Gastroesophageal sphincter (tissue), 4 donors: ENCODE measurements around the gene TRPC4AP. TPM values are rescaled to one million over a fixed set of nuclear protein-coding genes. Genes with fewer than 3 reads are reported as not detected.

ENCODE experiments used
- ATAC-seq: fragments of 150-250 bp; one replicate; pipeline ENCODE4 v1.9.1; 2016; ENCODE audit warnings: mild to moderate bottlenecking, moderate library complexity
- H3K27ac ChIP-seq, 4 donors: fragments of 200-600 bp; sonication (generic) in 3 of 4; 1 replicate in 3 of 4; 2 replicates in 1 of 4; pipeline ENCODE4 v1.5.1; 2016 to 2019
- H3K27me3 ChIP-seq: fragments of 200-600 bp; sonication (generic); one replicate; pipeline ENCODE4 v1.5.1; 2019
- H3K36me3 ChIP-seq, 2 donors: fragments of 200-600 bp; sonication (generic); one replicate each; pipeline ENCODE4 v1.5.1; 2019; ENCODE audit warnings: control low read depth in 1 of 2
- H3K4me1 ChIP-seq, 3 donors: fragments of 200-600 bp; sonication (generic); 1 replicate in 2 of 3; 2 replicates in 1 of 3; pipeline ENCODE4 v1.5.1; 2016 to 2019; ENCODE audit warnings: control low read depth in 2 of 3
- H3K4me3 ChIP-seq, 2 donors: fragments of 200-600 bp; sonication (generic); one replicate each; pipeline ENCODE4 v1.5.1; 2019; ENCODE audit warnings: mild to moderate bottlenecking in 1 of 2, moderate library complexity in 1 of 2
- H3K9me3 ChIP-seq, 3 donors: fragments of 200-600 bp; sonication (generic); one replicate each; pipeline ENCODE4 v1.5.1; 2017 to 2019; ENCODE audit warnings: control low read depth in 2 of 3
- CTCF ChIP-seq, 4 experiments: fragments of 200-600 bp in 2 of 4; fragments of 450-650 bp in 2 of 4; sonication (generic) in 1 of 4; IDR thresholded peaks; one replicate each; pipeline ENCODE4 v1.5.1; 2017 to 2019; ENCODE audit warnings: antibody characterized with exemption in 4 of 4, mild to moderate bottlenecking in 2 of 4, moderate library complexity in 2 of 4
- EP300 ChIP-seq: sonication (generic); formaldehyde crosslinking; IDR thresholded peaks from one replicate; pipeline ENCODE4 v1.6.1; 2017; ENCODE audit warnings: antibody characterized with exemption, mild to moderate bottlenecking
- POLR2A ChIP-seq, 2 donors: fragments of 450-650 bp; IDR thresholded peaks; one replicate each; pipeline ENCODE4 v1.6.1; 2017; ENCODE audit warnings: antibody characterized with exemption in 2 of 2, mild to moderate bottlenecking in 2 of 2, moderate library complexity in 1 of 2
- POLR2AphosphoS5 ChIP-seq: sonication (generic); formaldehyde crosslinking; IDR thresholded peaks from one replicate; pipeline ENCODE4 v1.6.1; 2017; ENCODE audit warnings: antibody characterized with exemption
- WGBS, 2 donors: methylation state at CpG; one replicate each; pipeline ENCODE4 v1.1.5; 2018; ENCODE audit warnings: low coverage in 1 of 2; 5-methylcytosine and 5-hydroxymethylcytosine counted together
- total RNA-seq, 4 donors: library from RNA; depleted of rRNA; stranded (reverse); fragments of >200 nt; gene quantifications; one replicate each; pipeline ENCODE4 v1.1.0, GENCODE V29; 2016

Gene TRPC4AP
- total RNA-seq, 4 donors from 2014 or later, result 47.5 to 57.1 (median 52.4) TPM

GRCh38 chr20:35004749-35005462, 87.7 kb downstream of the TRPC4AP start:
- no peak for ATAC-seq
- Histone ChIP-seq H3K9me3 (no peaks in the 10 kb centered on the region), H3K4me3 (no peak overlapping the region), H3K4me1 (peaks cover 0 to 9% (median 0%) of the 10 kb centered on the region in 3 donors), H3K36me3 (peaks cover 0 to 100% of the 10 kb centered on the region in 2 donors), H3K27ac (no peak overlapping the region), H3K27me3 (no peaks in the 10 kb centered on the region)
- 81 to 85% methylated on average over 11 to 14 of the region's 20 CpGs for WGBS, 2 donors
- TF ChIP-seq POLR2A (IDR thresholded peaks at IDR 0.05), result no peak
- no peak for TF ChIP-seq POLR2AphosphoS5
- TF ChIP-seq EP300, result no peak
- TF ChIP-seq CTCF (IDR thresholded peaks at IDR 0.05), result no peak

GRCh38 chr20:35004051-35004725, 88.4 kb downstream of the TRPC4AP start:
- ATAC-seq, result no peak
- Histone ChIP-seq H3K4me3 (no peak overlapping the region), H3K9me3 (no peaks in the 10 kb centered on the region), H3K27me3 (no peaks in the 10 kb centered on the region), H3K4me1 (peaks cover 0 to 2% (median 0%) of the 10 kb centered on the region in 3 donors), H3K27ac (no peak overlapping the region), H3K36me3 (peaks cover 0 to 100% of the 10 kb centered on the region in 2 donors)
- 82 to 88% methylated on average over 8 to 10 of the region's 18 CpGs for WGBS, 2 donors
- no peak for TF ChIP-seq EP300
- TF ChIP-seq POLR2A (IDR thresholded peaks at IDR 0.05), result no peak
- TF ChIP-seq CTCF (IDR thresholded peaks at IDR 0.05), result no peak
- TF ChIP-seq POLR2AphosphoS5, result no peak

GRCh38 chr20:35003211-35004031, 89.2 kb downstream of the TRPC4AP start:
- WGBS, 2 donors, result 100% methylated on average over 1 of the region's 25 CpGs; no CpG with 5 or more reads in 1 of the 2 donors
- Histone ChIP-seq H3K4me1 (no peaks in the 10 kb centered on the region), H3K9me3 (no peaks in the 10 kb centered on the region), H3K27ac (no peak overlapping the region), H3K4me3 (no peak overlapping the region), H3K27me3 (no peaks in the 10 kb centered on the region), H3K36me3 (peaks cover 0 to 100% of the 10 kb centered on the region in 2 donors)
- ATAC-seq, result no peak
- TF ChIP-seq POLR2AphosphoS5 (no peak), EP300 (no peak), CTCF (IDR thresholded peaks at IDR 0.05) (no peak), POLR2A (IDR thresholded peaks at IDR 0.05) (no peak)

- ATAC-seq, result no peak
- 40 to 81% methylated on average over 1 to 3 of the region's 10 CpGs for WGBS, 2 donors
- Histone ChIP-seq H3K36me3 (peaks cover 0 to 97% of the 10 kb centered on the region in 2 donors), H3K27me3 (no peaks in the 10 kb centered on the region), H3K27ac (no peak overlapping the region), H3K4me3 (no peak overlapping the region), H3K9me3 (no peaks in the 10 kb centered on the region), H3K4me1 (peaks cover 0 to 6% (median 0%) of the 10 kb centered on the region in 3 donors)
- TF ChIP-seq EP300 (no peak), POLR2AphosphoS5 (no peak), POLR2A (IDR thresholded peaks at IDR 0.05) (no peak), CTCF (IDR thresholded peaks at IDR 0.05) (no peak)
These were observed 90.0 kb downstream of the TRPC4AP start for GRCh38 chr20:35002426-35003210.
